Suprapubic skin (tissue), 4 donors: ENCODE data around the gene KCNA2.

Experiments used
- CTCF ChIP-seq, 2 donors: fragments of 200-600 bp in 1 of 2; fragments of 450-650 bp in 1 of 2; sonication (generic) in 1 of 2; IDR thresholded peaks; one replicate each; pipeline ENCODE4 v1.5.1; 2016 to 2019; ENCODE audit warnings: antibody characterized with exemption in 2 of 2, mild to moderate bottlenecking in 1 of 2, moderate library complexity in 1 of 2
- POLR2A ChIP-seq, 2 donors: fragments of 450-650 bp; IDR thresholded peaks; one replicate each; pipeline ENCODE4 v1.6.1; 2017; ENCODE audit warnings: antibody characterized with exemption in 2 of 2, mild to moderate bottlenecking in 2 of 2, moderate library complexity in 2 of 2
- POLR2AphosphoS5 ChIP-seq, 3 donors: sonication (generic); formaldehyde crosslinking; IDR thresholded peaks; one replicate each; pipeline ENCODE4 v1.6.1; 2017; ENCODE audit warnings: antibody characterized with exemption in 3 of 3

GRCh38 chr1:110554871-110555801 is 51.0 kb downstream of the KCNA2 start:
- TF ChIP-seq CTCF (IDR thresholded peaks at IDR 0.05) (peak; percentile 22 to 68), POLR2A (IDR thresholded peaks at IDR 0.05) (no peak), POLR2AphosphoS5 (IDR thresholded peaks at IDR 0.05) (no peak)
